ENCODE data around the gene AK2.

Gene AK2

DNA sequence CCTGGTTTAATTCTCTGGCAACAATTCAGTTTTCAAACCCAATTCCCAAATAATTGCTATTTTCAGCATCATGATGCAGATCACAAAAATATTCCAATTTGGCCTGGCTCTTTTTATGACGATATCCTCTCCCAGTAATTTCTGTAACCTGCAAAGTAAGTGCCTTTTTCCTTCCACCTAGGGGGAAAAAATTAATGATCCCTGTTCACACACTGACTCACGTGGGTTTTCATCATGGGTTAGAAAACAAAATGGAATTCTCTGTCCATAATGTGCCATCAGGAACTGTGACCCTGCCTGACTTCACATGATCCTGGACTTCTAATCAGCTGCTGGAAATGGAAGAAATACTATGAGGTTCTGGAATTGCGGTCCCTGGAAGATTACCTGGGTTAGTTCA, 24.5 kb downstream of the AK2 start:
- H3K27ac ChIP-seq (ENCODE audit: low read depth, low read length): no peak overlapping the region
- H3K9me2 ChIP-seq (replicated peaks; ENCODE audit: control insufficient read depth, low read length): no peaks in the 10 kb centered on the region
- no peaks in the 10 kb centered on the region for H3F3A ChIP-seq (ENCODE audit: control insufficient read depth, insufficient read depth)
- H3K27me3 ChIP-seq (ENCODE audit: control insufficient read depth, low read length): no peaks in the 10 kb centered on the region
- H3K9me3 ChIP-seq (ENCODE audit: control insufficient read depth, insufficient read depth, low read length): no peaks in the 10 kb centered on the region
- no peaks in the 10 kb centered on the region for H3K79me2 ChIP-seq (ENCODE audit: control insufficient read depth, low read length)
- H4K20me1 ChIP-seq (ENCODE audit: control insufficient read depth, insufficient read depth, low read depth, low read length): no peaks in the 10 kb centered on the region
- H3K36me3 ChIP-seq (ENCODE audit: control insufficient read depth, low read length): peaks cover 82% of the 10 kb centered on the region
- no peak for TF ChIP-seq EZH2phosphoT487 (IDR thresholded peaks at IDR 0.05; ENCODE audit: borderline replicate concordance, low read length)
- no peak for TF ChIP-seq CTCF (IDR thresholded peaks at IDR 0.05; ENCODE audit: low read depth, low read length, poor library complexity, severe bottlenecking)
- no peak overlapping the region for H3K4me3 ChIP-seq (ENCODE audit: low read length)
- H3K4me2 ChIP-seq (ENCODE audit: low read length): no peak overlapping the region
- no peaks in the 10 kb centered on the region for H3K4me1 ChIP-seq (ENCODE audit: control insufficient read depth, low read length)

DNA sequence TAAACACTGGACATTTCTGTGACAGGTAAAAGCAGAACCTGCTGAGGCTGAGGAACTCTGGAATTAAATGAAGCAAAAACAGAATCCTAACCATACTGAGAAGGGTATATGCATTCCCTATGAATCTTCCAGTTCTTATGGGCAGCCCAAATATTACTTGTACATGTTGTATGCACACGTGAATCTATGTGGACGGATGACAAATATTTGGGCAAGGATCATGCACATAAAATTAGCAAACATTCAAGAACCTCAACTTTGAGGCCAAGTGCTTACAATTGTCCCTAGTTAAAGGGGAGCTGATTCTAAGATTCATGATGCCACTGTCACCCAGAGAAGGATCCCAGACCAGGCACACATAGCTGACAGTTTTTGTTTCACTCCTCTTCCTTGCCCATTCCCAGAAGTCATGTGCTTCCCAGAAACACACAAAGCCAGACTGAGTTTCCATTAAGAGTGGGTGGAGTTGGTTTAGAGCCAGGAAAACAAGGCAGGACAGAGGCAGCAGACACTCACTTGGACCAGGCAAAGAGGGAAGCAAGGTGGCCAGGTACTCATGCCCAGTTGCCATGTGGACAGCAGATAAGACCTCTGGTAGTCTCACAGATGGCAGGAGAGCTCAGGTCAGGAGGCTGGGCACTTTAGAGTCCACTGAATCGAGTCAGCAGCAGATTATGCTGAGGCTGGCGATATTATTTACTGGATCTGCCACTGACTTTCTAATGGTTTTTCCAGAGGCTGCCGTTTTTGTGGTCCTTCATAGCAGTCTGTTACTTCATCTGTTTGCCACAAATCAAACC, 25.6 kb downstream of the AK2 start:
- Histone ChIP-seq H3K9me3 (ENCODE audit: control insufficient read depth, insufficient read depth, low read length) (no peaks in the 10 kb centered on the region), H3K4me1 (ENCODE audit: control insufficient read depth, low read length) (no peaks in the 10 kb centered on the region), H3K4me3 (ENCODE audit: low read length) (no peak overlapping the region), H3K36me3 (ENCODE audit: control insufficient read depth, low read length) (peaks cover 83% of the 10 kb centered on the region), H3K27ac (ENCODE audit: low read depth, low read length) (no peak overlapping the region), H3K27me3 (ENCODE audit: control insufficient read depth, low read length) (no peaks in the 10 kb centered on the region), H3K9me2 (replicated peaks; ENCODE audit: control insufficient read depth, low read length) (no peaks in the 10 kb centered on the region), H3F3A (ENCODE audit: control insufficient read depth, insufficient read depth) (no peaks in the 10 kb centered on the region), H3K79me2 (ENCODE audit: control insufficient read depth, low read length) (no peaks in the 10 kb centered on the region), H4K20me1 (ENCODE audit: control insufficient read depth, insufficient read depth, low read depth, low read length) (no peaks in the 10 kb centered on the region), H3K4me2 (ENCODE audit: low read length) (no peak overlapping the region)
- TF ChIP-seq CTCF (IDR thresholded peaks at IDR 0.05; ENCODE audit: low read depth, low read length, poor library complexity, severe bottlenecking): no peak
- TF ChIP-seq EZH2phosphoT487 (IDR thresholded peaks at IDR 0.05; ENCODE audit: borderline replicate concordance, low read length): no peak

DNA sequence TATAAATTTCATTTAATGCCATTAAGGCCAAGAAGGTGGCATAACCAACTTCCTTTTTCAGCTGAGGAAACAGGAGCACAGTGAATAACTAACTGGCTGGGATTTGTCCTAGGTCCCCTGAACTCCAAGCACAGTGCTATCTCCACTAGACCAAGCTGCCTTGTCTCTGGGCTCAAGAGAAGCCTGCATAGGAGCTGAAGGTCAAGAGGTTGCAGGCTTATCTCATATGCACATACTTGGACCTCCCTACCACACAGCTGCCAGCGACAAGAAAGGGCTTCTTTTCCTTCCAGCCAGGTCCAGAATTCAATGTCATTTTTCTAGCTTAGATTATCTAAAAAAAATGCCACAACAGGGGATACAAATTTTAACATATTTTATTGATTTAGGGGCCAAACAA, 27.1 kb downstream of the AK2 start:
- TF ChIP-seq CTCF (IDR thresholded peaks at IDR 0.05; ENCODE audit: low read depth, low read length, poor library complexity, severe bottlenecking): no peak
- no peak for TF ChIP-seq EZH2phosphoT487 (IDR thresholded peaks at IDR 0.05; ENCODE audit: borderline replicate concordance, low read length)
- Histone ChIP-seq H3K4me1 (ENCODE audit: control insufficient read depth, low read length) (no peaks in the 10 kb centered on the region), H3K27ac (ENCODE audit: low read depth, low read length) (no peak overlapping the region), H3K9me3 (ENCODE audit: control insufficient read depth, insufficient read depth, low read length) (no peaks in the 10 kb centered on the region), H3K36me3 (ENCODE audit: control insufficient read depth, low read length) (peaks cover 83% of the 10 kb centered on the region), H3K79me2 (ENCODE audit: control insufficient read depth, low read length) (no peaks in the 10 kb centered on the region), H4K20me1 (ENCODE audit: control insufficient read depth, insufficient read depth, low read depth, low read length) (no peaks in the 10 kb centered on the region), H3K27me3 (ENCODE audit: control insufficient read depth, low read length) (no peaks in the 10 kb centered on the region), H3K4me3 (ENCODE audit: low read length) (no peak overlapping the region), H3F3A (ENCODE audit: control insufficient read depth, insufficient read depth) (0 out of 2 replicates have a peak, but pooled peaks cover 2% of the 10 kb centered on the region), H3K9me2 (replicated peaks; ENCODE audit: control insufficient read depth, low read length) (no peaks in the 10 kb centered on the region), H3K4me2 (ENCODE audit: low read length) (no peak overlapping the region)
